ENCODE results near the gene TOM1L1.

Gene TOM1L1

DNA sequence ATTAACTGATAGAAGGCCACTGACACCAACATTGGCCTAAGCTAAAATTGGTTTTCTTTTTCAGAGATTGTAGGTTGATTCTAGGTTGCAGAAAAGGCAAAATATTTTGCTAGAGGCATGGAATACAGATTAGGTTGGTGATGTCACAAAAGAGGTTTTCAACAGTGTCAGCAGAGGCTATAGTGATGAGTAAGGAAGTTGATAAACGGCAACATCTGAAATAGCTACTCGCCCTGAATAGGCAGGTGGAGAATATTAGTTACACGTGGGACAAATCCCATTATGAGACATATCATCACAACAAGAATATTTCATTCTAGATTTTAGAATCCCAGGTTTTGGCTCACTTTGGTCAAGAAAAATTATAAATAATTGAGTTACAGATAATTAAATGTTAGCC, 1.5 kb upstream of the TOM1L1 start:
- no peak for DNase-seq

DNA sequence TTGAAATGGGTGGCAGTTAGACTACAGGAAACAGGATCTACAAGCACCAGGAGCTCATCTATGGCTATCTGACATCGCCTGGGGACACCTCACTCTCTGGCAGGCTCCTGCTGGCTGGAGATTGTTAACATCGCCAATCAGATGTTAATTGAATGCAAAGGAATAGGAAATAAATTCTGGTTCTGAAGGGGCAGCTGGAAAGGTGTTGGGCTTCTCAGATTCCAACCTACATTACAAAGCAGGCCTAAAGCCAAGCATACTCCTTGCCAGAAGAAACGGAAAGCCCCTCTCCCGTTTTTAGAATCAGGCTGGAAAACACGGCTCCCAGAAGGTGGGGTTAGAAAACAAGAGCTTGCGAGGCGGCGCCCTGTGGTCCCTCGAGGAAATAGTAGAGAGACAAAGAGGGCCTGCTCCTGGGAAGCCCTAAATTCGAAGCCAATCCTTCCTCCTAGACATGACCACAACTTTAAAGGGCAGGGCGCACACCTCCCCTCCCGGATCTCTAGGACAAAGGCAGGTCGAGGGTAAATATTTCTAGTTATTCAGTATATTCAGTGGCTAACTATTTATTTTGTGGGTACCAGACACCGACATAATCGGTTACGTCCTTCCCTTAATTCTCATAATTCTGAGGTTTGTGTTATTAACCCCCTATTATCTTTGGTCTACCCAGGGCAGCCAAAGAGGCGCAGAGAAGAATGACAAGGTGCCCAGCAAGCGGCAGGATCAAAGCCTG, 763 bp upstream of the TOM1L1 start:
- peak; percentile 72 for DNase-seq

DNA sequence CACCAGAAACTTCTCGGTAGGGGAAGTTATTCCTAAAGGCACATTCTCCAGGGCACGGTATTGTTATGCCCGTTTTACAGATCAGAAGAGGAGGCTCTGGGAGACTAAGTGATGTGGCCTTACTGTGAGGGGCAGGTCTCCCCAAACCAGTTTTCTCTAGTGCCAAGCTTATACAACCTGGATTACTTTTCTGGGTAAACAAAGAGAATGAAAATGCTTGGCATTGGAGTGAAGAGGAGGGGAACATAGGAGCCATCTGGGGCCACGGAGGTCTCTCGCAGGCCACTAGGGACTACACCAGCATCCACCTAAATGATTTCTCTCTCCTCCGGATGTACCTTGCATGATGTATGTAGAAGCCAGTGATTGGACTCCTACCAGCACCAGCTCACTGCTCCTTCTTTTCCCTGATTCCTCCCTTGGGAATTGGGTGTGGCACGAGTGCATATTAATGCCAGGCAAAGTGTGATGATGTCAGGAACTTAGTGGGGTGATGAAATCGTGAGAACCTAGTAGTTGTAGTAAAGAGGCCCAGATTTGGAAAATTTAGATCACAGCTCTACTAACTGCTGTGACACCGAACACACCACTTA, 674 bp downstream of the TOM1L1 start:
- no peak for DNase-seq

DNA sequence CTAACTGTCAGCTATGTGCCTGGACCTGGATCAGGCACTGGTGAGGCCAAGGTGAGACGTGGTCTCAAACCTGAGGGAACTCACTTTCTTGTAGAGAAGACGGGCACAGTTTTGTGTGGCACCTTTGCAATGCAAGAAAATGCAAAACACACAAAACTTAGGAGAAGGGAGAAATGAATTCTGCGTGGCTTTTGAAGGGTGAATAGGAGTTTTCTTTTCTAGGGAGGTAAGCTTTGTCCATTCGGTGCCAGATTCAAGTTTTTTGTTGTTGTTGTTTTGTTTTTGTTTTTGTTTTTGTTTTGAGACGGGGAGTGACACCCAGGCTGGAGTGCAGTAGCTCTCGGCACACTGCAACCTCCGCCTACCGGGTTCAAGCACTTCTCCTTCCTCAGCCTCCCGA, 1.4 kb downstream of the TOM1L1 start:
- DNase-seq, result no peak

DNA sequence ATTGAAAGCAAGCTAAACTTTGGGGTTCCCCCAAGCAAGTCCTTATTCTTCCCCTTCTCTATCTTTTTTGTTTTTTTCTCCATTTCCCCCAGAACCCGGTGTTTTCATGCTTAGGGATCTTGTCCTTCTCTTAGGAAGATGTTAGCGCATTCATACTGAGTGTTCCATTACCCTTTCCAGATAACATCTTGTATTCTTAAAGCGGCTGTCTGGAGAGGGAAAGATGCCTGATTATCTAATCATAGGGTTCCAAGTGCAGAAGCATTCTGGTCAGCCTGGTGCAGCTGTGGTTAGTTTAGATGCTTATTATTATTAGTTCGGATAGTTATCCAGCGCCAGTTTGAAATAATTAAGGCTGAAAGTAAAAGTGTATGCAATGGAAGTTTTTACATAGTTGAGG, 2.0 kb downstream of the TOM1L1 start:
- DNase-seq, result no peak

DNA sequence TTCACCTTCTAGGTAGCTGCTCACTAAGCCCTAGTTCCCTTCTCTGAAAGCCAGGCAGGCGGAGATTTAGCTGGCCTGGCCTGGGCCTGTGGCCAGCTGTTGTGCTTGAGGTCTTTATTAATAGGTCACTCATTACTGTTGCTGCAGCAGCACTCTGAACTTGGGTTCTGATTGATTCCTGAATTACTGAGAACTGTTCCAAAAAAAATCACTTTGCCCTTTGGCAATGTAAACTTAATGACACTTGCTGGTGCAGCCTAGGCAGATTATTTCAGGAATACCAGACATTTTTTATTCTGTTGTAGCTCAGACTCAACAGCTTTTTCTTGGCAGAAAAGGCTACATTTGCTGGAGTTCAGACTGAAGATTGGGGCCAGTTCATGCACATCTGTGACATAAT, 2.7 kb downstream of the TOM1L1 start:
- peak; percentile 24 for DNase-seq

DNA sequence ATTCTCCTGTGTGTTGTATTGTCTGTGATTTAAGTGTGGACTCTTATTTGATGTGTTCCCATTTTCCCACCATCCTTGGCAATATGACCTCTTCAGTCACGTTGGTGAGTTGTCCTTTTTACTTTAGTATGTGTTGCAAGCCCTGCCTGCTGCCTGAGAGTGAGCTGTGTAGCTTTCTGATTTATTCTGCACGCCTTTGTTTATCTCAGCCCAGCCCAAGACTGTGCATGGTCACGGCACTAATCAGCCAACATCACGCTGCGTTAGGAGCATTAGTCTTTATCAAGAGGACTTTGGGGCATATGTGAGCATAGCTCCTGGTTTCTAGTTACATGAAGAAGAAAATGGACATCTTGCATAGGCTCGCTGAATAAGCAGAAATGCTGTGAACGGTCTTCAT, 6.0 kb downstream of the TOM1L1 start:
- DNase-seq, result no peak

DNA sequence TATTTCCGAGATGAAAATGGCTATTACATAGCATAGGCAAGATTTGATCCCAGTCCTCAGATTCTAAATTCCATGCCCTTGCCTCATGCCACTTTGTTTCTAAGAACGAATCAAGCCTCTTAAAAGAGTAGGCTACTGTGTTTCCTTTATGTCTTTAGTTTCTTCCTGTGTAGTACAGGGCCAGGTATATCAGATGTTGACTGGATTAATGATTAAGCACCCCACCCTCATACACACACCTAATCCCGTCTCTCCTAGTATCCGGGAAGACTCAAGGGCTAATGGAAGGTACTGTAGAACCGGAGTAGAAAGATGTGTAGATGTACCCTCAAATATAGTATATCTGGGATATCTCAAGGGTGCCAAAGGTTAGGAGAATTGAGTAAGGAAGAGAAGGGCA, 6.7 kb downstream of the TOM1L1 start:
- DNase-seq, result no peak

DNA sequence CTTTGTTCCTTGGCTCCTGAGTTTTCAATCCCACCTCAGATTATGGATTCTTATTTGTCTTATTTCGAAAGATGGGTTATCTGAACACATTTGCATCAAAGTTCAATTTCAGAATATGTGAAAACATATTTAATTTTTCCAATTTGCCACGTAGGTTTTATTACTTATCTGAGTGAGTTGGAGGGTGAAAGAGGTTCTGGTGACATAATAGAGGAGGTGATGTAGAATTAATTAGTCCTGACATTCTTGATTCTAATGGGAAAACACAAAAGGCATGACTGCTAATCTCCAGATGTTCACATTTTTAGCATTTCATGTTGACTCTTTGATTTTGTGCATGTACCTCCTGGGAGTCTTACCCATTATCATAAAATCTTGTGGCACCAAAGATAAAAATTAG, 9.1 kb downstream of the TOM1L1 start:
- DNase-seq, result peak; percentile 72

DNA sequence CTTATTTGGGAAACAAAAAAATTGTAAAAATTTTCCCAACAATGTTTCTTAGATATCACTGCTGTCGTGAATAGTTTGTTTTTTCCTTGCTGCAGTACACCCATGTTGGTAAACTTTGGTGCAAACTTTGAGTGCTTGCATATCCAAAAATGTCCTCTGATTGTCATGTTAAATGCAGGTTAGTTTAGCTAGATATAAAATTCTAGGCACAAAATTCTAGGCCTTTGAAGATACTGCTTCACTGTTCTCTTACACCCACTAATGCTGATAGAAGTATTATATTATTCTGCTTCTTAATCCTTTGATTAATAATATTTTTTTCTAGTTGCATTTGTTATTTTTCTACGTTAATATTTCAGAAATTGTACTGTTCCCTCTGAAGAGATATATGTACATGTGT, 16.1 kb downstream of the TOM1L1 start:
- no peak for DNase-seq

DNA sequence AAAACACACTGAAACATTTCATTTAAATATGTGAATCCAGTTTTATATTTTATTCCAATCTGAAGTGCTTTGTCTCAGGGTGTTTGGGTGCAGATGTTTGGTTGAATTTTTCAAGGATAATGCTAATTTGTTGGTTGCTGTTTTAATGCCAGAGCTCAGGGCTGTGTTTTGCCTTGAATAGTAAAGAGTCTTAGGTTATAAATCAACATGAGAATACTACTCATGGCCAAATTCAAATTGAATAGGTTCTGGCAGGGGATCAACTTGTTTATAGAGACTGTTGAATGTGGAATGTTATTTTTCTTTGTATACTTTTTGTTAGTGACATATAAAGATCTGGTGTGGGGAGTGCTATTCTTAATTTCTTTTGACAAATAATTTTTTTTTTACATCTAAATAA, 18.8 kb downstream of the TOM1L1 start:
- no peak for DNase-seq

DNA sequence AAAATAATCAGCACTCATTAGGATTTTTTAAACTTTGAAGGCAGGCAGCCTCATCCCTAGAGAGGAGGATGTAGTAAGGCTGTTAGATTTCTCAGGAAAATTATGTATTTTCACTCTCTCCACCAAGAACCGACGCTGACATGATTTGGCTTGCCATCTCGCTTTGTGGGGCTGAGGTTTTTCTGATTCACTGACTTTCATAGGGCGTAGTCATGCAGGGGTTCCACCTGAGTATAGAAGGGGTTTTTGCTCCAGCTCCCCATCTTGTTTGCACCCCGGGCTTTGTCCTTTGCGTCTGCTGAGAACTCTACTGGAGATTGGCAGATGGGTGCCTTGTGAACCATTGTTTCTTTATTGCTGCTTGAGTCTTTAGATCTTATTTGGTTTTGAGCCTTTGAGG, 20.2 kb downstream of the TOM1L1 start:
- DNase-seq, result no peak

DNA sequence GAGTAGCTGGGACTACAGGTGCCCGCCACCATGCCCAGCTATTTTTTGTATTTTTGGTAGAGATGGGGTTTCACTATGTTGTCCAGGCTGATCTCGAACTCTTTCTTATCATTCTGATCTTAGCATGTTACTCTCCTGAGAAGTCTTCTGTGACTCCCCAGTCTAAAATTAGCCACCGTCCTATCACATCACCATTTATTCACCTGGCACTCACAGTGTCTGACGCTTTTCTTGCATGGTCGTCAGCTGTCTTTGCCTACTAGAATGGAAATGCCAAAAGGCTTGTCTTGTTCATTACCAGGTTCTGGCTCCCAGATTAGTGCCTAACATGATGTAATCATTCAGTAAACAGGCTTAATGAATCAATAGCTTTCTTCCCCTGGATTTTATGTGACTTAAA, 23.8 kb downstream of the TOM1L1 start:
- DNase-seq, result no peak

DNA sequence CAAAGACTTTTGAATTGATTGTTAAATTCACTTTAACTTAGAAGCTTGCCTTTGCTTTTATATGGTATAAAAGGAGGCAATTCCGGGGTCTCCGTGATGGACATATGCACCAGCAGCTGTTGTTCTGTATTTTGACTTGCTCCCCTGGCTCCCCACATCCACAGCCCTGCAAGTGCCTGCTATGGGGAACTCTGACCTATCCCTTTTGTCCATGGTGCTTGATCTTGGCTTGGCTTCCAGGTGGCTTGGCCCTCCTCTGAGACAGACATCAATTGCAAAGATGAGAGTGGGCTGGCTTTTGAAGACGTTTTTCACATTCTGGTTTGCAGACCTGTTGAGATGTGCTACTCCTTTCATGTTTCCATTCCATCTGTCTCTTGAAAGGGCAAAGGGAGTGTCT, 26.9 kb downstream of the TOM1L1 start:
- DNase-seq, result no peak

DNA sequence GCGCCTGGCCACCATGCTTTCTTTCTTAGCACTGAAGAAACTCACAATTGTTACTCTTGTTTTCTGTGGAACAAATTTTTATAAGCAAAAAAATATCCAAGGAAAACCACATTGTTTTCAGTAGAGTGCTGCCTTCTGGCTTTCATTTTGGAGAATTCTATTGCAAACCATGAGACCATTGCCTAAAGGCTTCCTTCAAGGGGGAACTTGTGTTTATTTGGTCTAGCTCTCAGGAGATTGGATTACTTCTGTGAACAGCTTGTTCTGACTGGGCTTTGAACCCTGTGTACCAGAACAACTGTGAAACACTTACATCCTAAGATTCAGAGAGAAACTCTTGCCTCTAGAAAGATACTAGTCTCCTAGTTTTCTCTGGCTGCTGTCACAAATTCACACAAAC, 32.1 kb downstream of the TOM1L1 start:
- no peak for DNase-seq

DNA sequence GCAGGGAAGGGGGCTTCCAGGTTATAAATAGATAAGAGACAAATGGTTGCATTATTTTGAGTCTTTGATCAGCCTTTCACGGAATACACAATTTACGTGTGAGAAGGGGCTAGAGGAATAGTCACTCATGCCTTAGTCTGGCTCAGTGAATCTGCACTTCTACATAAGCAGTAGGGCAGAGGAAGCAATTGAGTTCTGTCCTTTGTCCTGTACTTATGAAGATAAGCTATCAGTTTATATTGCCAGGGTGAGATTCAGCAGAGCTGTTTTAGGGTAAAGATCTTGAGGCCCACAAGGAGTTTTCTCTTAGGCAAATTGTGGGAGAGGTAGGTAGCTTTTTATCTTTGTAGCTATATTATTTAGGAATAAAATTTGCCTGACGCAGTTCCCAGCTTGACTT, 33.3 kb downstream of the TOM1L1 start:
- DNase-seq, result no peak

DNA sequence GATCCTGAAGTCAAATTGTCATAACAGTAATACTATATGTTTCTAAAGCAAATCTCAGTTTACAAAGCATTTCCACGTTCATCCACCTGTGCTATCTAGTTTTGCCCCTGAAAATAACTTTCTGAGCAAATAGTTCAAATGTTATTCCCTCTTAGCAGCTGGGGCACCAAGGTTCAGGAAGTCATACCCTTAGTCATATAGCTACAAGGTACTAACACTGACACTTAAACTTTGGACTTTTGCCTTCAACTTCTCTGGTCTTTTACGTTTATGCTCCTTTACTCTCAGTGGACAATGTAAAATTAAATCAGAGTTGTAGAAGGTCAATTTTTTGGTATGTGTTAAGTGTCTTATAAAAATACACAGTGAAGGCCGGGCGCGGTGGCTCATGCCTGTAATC, 34.8 kb downstream of the TOM1L1 start:
- DNase-seq, result no peak

DNA sequence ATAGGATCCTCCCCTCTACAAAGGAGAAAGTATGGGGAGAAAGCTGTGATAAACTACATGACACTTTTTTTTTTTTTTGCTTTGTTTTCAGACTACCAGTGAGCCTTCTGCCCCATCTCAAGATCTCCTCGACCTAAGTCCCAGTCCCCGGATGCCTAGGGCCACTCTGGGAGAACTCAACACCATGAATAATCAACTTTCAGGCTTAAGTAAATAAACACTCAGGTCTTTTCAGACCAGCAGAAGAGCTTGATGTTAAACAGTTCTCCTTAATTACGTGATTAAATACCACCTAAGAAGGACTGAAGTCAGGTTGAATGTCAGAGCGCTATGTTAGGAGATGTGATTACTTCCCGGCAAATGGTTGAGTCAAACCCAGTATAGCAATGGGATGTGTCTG, 36.4 kb downstream of the TOM1L1 start:
- DNase-seq, result no peak

DNA sequence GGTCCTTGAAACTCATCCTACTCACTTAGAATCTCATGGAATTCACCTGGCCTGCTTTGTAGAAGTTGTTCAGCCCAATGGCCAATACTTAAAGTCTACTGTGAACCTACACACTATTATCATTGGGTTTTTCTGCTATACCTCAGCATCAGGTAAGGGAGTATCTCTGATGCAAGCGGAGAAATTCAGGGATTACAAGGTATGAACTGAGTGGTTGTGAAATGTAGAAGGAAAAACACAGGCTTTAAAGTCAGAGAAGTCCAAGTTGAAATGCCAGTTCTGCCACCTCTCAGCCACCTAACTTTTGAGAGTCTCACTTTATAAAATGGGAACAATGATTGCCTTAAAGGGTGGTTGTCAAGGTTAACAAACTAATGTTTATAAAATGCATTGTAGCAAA, 36.8 kb downstream of the TOM1L1 start:
- no peak for DNase-seq

DNA sequence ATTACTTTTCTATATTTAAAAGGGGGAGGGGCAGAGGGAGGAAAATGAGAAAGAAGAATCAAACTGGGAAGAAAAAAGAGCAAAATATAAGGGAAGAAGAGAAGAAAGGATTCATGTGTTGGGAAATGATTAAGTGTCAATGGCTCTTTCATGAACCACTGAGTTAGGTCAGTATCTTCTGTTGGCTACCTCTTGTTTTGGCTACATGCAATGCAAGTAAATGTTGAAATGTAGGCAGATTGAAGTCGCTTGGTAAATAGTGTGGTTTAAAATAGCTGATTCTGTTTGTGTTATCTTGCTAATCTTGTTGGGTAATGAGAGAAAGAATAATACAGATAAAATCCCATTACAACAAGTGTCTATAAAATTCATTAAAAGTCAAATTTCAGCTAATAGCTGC, 40.6 kb downstream of the TOM1L1 start:
- DNase-seq, result no peak

DNA sequence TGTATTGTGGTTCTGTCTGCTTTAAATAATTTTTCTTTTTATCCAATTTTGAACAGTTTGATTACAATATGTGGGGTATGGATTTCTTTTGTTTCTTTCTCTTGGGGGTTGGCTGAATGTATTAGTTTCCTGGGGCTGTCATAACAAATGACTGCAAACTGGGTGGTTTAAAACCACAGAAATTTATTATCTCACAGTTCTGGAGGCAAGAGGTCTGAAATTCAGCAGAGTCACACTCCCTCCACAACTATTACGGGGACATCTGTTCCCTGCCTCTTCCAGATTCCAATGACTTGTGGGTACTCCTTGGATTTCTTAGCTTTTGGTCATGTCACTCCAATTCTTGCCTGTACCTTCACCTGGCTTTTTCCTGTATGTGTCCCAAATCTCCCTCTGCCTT, 44.1 kb downstream of the TOM1L1 start:
- no peak for DNase-seq

DNA sequence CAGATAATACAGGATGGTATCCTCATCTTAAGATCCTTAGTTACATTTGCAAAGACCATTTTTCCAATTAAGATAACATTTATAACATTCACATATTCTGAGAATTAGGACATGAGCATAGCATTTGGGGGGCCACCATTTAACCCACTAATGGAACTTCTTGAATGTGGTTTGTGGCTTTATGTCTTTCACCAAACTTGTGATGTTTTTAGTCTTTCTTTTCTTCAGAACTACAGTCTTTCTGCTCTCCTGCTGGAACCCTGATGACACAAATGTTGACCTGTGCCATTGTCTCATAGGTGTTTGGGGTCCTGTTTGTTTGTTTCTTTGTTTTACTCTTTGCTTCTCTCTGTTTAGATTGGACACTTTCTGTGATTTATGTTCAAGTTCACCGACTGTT, 44.6 kb downstream of the TOM1L1 start:
- DNase-seq, result no peak

DNA sequence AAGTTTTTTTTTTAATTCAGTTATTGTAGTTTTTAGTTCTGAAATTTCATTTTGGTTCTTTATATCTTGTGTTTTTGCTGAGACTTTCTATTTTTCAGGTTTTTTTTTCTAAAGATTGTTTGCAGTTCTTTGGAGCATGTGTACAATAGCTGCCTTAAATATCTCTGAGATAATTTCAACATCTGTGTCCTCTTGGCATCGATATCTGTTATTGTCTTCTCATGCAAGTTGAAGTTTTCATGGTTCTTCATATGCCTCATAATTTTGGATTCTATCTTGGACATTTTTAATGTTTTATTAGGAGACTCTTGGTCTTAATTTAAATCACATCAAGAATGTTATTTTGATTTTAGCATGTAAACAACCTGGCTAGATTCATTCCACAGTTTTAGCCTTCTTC, 45.0 kb downstream of the TOM1L1 start:
- no peak for DNase-seq

DNA sequence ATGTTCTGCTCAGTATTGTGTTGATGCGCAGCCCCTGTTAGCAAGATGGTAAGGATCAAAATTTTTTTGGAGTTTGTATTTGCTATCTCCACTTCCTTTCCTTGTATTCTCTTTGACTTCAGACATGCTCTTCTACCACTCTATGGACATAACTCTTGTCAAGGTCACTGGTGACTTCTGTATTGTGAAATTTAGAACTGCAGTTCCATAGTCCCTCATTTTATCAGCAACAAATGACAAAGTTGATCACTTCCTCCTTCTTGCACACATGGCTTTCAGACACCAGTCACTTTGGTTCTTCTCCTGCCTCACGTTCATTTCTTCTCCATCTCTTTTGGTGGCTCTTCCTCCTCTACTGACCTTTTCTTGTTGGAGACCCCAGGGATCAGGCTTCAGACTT, 46.7 kb downstream of the TOM1L1 start:
- no peak for DNase-seq

DNA sequence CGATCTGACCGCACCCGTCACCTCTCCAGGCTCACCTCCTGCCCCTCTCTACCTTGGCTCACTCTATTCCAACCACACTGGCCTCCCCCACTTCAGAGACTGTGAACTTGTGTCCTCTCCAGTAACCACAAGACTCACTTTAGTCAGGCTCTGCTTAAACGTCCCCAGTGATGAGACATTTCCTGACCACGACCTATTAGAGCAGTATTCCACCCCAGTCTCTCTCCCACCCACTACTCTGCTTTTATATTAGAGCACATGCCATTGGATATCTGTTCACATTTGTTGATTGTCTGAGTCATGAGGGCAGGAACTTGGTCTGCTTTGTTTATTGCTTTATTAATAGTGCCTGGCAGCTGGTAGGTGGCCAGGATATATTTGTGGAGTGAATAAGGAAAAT, 47.7 kb downstream of the TOM1L1 start:
- no peak for DNase-seq
